GM11168 (cell line): ENCODE data around the gene FBXO47.

ENCODE experiments used
- in situ Hi-C: fragments of 300-500 bp; cut with MboI; formaldehyde crosslinking; loops from one replicate; pipeline ENCODE4 v1.12.0; 2022; ENCODE audit warnings: low sequenced_read_pairs; ENCODE audit not compliant: unreplicated experiment

Gene FBXO47

DNA sequence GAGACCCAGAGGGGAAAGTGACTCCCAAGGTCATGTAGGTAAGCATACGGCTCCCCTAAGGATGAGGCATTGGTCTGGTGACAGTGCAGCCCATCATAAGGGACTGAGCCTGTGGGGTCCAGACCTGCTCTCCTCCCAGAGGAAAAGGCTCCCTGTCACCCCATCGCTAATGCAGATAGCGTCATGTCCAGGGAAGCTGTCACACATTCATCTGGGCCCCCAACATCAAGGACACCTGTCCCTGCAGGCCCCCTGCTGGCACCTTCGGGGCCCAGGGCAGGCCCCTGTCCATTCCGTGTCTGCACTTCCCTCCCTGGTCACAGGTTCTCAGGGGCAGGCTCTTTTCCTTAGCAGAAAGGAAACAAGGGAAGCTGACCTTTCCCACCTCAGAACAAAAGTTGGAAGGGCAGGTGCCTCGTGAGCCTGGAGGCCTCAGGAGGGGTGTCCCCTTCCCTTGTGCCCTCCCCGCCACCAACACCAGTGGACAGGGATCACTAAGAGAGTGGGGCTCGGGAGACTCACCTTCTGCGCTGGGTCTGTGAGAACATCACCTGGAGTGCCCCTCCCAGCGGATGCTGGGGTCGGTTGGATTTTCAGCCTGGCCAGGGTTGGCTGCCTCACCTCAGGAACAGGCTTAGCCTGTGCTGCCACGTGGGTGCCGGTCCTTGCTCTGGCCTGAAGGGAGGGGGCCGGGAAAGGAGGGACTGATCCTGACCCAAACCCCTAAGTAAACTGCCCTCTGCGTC lies 59.1 kb downstream of the FBXO47 start:
- in situ Hi-C loops, result no loop called here

DNA sequence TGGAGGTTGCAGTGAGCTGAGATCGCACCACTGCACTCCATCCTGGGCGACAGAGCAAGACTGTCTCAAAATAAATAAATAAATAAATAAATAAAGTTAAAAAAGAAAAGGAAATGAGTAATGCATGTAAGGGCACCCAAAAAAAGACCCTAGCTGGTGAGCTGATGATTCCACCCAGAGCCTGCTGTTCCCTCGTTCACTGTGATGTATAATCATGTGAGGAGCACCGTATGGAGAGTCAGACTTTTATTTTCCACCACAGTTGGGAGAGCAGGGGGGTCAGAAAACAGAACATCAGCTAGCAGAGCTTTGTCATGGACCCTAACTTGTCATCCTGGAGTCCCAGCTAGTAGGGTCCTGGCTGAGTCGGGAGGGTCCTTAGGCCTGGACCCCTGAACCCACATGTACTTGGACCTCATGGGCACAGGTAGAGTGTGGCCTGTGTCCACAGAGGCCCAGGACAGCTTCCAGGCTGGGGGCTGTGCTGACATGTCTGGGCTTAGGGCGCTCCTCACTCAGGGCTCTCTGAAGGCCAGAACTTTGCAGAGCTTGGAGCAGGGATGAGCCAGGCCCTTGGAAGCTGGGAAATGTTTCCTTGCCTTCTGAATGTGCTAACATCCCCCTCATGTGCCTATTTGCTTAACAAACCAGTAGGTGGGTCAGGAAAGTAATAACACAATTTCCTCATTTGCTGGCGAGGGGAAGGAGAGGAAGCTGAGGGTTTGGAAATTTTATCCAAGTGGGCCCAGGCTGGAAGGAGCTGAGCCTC lies 60.6 kb downstream of the FBXO47 start:
- in situ Hi-C loops, result no loop called here

DNA sequence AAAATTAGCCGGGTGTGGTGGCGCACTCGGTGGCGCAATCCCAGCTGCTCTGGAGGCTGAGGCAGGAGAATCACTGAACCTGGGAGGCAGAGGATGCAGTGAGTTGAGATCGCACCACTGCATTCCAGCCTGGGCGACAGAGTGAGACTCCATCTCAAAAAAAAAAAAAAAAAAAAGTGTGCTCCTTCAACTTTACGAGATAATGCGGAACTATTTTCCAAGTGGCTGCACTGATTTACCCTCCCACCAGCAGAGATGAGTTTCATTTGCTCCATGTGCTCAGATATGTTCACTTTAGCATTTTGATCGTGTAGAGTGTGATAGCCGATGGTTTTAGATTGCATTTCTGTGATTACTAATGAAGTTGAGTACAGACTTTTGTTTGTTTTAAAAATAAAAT lies 61.8 kb downstream of the FBXO47 start:
- in situ Hi-C loops, result no loop called here

DNA sequence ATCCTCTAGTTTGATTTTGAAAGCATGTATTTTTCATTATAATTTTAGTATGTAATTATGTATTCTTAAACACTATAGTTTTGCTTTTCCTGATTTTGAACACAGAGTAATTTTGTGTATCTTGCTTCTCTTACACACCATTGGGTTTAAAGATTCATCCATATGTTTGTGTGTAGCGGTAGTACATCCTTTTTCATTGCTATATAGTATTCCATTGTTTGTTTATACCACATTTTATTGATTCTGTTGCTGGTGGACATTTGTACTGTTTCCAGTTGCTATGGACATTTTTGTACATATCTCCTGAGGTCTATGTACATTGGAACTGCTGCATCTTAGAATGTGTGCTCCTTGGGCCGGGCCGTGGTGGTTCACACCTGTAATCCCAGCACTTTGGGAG lies 62.3 kb downstream of the FBXO47 start:
- in situ Hi-C loops, result no loop called here

DNA sequence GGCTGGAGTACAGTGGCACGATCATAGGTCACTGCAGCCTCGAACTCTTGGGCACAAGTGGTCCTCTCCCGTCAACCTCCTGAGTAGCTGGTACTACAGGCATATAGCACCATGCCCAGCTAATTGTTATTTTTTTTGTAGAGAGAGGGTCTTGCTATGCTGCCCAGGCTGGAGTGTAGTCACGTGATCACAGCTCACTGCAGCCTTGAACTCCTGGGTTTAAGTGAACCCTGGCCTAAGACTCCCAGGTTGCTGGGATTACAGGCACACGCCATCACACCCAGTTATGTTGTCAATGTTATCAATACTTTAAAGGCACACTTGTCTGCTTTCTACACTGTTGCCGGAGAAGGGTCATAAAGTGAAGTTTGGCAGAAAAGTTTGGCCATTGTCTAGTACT lies 63.8 kb downstream of the FBXO47 start:
- in situ Hi-C loops, result no loop called here

DNA sequence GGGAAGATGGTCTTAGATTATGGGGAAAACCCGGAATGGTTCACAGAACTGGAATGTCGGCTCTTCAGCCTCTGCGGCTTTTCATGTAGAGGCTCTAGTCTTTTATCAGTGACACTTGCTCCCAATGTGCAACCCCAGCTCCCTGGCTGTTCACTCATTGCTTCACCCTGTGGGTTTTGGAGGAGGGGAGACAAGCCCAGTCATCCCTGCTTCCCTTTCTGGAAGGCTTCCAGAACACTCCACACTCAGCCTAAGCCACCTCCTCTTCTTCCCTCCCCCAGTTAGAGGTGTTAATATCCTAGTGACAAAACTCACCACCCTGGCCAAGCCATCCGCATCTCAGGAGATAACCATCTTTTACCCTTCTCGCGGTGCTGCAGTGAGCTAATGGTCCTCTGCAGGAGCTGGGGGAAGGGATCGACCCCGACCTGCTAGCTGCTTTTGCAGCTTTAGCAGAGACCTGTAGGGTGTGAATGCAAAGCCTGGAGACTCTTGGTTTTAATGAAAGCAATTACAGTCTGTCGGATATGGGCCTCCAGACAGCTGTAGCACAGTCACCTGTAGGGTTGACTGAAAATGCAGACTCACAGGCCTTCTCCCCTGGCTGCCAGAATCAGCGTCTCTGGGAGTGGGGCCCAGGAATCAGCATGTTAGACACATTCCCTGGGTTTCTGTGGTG lies 66.1 kb downstream of the FBXO47 start:
- in situ Hi-C loops, result no loop called here

DNA sequence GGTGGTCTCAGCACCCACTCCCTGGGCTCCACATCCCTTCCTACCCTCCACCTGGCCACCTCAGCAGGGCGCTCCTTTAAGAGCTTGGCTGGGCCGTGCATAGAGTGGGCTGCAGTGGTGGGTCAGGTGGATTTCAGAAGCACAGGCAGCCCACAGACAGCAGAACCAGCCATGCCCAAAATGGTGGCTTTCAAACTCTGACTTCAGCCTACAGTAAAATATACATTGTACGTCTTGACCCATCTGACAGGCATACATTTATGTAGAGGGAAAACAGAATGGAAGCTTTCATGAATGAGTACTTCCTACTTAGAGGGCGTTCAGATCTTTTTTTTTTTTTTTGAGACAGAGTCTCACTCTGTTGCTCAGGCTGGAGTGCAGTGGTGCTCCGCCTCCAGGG lies 67.8 kb downstream of the FBXO47 start:
- in situ Hi-C loops, result no loop called here

DNA sequence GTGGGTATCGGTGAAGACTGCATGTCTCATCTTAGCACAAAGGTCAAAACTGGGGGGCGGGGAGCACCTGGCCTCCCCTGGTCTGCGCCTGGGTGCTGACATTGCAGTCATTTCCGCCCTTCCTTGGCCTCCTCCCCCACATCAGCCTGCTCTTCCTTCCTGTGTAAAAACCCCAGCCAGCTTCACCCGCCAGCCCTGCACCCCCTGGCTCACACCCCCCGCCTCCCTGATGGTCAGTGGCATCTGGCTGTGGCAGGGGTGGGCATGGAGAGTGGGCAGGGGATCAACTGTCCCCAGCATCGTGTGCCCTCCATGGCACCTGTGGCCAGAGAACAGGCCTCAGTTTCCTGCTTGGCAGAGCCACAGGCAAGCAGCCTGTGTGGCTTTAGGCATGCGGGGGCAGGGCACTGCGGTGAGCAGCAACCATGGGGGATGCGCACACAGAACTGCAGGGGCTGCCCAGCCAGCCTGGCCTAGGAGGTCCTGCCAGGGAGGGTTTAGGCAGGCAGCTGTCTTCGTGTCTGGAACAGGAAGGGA lies 68.3 kb downstream of the FBXO47 start:
- in situ Hi-C loops, result no loop called here

DNA sequence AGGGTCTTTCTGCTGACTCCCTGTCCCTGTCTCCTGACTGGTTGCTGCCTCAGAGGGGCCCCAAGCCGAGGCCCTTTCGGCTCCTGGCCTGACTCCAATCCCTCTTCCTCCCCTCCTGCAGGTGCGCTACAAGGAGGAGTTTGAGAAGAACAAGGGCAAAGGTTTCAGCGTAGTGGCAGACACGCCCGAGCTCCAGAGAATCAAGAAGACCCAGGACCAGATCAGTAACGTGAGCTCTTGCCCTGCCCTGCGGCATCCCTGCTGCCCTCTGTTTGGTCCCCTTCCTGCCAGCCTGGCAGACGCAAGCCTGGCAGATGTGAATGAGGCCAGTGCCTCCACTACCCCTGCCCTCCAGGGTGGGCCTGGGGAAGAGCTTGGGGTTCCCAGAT lies 68.9 kb downstream of the FBXO47 start:
- in situ Hi-C loops, result no loop called here

DNA sequence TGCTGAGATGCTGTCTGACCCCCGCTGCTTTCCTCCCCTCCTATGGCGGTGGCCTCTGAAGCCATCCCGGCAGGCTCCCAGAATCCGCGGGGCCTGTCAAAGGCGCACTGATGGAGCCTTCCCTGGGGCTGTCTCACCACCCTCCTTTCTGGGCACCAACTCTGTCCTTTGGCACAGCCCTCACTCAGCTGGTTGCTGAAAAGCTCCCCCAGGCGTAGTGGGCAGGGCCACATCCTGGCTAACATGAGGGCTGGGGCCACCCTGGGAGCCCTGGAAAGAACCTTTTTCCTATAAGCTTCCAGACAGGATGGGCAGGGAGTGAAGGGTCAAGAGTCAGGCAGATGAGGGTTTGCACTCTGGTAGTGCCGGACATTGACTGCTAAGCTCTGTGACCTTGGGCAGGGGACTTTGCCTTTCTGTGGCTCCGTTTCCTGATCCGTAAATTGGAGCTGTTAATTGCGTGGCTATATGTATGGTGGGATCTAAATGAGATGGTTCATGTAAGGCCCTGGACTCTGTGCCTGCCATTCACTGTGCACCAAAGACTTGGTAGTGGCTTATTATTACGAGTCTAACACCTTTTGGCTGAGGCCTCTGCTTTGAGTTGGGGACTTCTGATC lies 69.4 kb downstream of the FBXO47 start:
- in situ Hi-C loops, result no loop called here

DNA sequence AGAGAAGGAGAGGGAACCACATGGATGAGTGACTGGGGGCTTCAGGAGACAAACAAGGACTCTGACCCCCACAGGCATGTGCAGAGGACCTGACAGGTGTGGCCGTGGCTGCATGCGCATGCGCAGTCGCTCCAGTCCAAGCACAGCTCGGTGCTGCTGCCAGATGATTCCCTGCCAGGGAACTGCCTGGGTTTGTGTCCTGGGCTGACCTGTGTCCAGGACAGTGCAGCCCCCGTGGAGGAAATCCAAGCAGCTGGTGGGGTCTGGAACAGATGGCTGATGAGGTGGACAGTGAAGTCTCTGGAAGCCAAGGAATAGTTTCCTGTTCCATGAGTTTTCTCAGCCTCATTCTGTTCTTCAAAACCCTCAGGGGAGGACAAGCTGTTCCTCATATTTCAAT lies 70.0 kb downstream of the FBXO47 start:
- in situ Hi-C loops, result no loop called here

DNA sequence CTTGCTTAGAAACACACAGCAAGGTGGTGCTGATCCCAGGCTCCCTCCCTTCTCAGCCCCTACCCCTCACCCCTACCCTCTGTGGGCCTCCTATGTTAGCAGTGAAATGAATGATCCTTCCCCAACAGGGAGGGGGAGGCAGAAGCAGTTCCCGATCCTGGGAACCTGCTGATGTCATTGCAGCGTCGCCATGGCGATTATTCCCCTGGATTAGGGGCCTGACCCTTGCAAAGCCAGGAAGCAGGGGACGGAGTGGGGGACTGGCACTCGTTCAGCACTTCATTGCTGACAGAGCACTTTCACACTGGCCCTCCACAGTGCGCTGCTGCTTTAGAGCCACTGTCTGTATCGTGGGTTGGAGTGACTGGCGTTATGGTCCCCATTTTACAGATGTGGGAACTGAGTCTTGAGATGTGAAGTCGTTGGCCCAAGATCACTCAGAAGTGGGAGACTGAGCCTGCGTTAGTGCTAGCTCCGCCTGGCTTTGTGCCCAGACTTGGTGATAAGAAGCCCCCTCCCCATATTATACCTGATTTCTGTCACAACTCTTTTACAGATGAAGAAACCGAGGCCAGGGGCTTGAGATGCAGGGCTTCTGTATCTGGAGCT lies 70.8 kb downstream of the FBXO47 start:
- in situ Hi-C loops, result no loop called here

DNA sequence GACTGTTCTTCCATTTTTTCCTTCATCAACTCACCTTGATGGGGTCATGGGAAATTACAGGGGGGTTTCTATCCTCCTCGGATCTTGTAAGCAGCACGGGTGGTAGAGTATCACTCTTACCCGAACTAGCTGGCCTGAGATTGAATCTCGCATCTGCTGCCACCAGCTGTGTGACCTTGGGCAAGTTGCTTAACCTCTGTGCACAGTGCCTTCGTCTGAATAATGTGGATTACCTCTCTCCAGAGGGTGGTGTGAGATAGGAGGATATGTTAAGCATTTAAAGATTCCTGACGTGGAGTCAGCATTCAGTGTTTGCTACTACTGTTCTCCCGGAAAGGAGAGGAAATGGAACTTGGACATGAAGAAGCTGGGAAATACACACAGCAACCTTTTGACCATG lies 72.9 kb downstream of the FBXO47 start:
- in situ Hi-C loops, result no loop called here

DNA sequence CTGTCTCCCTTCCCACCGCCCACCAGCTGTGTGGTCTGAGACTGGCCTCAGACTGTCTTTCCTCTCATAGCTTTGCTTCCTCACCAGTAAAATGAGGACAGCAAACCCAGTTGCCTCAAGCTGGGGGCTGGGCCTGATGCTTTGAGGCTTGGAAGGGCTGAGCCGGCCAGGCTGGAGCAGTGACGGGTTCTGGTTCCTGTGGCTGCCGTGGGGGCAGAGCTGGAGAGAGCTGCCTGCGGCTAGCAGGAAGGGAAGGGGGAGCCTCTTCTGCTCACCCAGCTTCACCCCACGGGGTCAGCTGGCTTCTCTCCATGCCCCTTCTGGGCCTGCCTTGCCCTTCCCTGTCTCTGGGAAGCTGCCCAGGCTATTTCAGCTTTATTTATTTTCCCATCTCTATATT lies 73.6 kb downstream of the FBXO47 start:
- in situ Hi-C loops, result no loop called here

DNA sequence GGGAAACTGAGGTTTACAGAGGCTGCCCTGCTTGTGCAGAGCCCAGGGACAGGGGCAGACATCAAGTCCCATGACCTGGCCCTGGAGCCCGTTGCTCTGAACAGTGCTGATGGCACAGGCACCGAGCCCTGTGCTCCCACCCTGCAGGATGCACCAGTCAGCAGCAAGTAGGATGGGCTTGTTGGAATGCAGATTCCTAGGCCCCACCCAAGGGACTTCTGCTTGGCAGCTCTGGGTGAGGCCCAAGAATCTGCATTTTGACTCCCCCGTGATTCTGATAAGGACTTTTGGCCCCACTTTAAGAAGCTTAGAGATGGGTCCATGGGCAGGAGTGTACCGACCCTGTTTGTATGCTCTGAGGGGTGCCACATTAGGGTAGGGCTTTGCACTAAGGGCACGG lies 74.1 kb downstream of the FBXO47 start:
- in situ Hi-C loops, result no loop called here

DNA sequence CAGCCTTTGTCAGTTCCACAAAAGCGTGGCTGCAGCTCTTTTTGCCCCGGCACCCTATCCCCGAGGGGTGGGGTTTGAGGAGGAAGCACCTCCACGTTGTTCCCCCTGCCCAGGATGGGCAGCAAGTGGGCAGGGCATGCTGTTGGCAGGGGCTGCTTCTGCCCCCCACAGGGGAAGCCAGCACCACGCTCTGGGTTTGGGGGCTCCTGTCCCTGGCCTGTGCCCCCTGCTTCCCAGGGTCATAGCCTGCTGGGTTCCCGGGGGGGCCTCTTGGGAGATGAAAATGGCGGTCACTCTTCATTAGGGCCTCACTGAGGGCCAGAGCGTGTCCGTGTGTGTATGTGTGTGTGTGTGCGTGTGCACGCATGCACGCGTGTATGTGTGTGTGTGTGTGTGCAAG lies 74.6 kb downstream of the FBXO47 start:
- in situ Hi-C loops, result no loop called here

DNA sequence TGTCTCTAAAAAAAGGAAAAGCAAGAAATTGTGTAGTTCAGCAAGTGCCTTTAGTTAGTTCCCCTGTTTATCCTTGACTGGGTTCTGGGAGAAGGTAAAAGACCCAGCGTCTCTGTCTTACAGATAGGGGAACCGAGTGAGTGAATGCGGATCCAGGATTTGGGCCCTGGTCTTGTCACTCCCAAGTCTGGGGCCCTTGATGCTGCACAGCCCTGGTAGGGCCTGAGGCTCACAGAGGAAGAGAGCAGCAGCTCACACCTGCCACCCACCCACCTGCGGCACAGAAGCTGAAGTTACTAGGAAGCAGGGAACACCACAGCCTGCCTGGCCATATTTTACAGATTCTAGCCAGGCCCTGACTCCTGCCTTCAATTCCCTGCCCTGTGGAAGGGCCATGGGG lies 75.1 kb downstream of the FBXO47 start:
- in situ Hi-C loops, result no loop called here

DNA sequence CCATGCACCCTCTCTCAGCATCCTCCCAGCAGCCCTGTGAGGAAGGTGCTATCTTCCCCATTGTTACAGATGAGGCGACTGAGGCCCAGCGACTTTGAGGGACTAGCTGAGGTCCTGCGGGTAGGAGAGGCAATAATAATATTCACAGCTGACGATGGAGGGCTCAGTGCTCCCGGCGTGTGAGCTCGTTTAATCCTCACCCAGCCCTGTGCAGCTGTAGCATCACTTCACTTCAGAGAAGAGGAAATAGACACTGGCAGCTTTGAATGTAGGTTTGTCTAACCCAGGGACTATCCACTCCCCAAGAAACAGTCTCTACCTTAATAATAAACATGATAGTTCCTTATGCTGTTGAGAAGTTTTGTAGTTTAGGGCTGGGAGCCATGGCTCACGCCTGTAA lies 75.8 kb downstream of the FBXO47 start:
- in situ Hi-C loops, result no loop called here

DNA sequence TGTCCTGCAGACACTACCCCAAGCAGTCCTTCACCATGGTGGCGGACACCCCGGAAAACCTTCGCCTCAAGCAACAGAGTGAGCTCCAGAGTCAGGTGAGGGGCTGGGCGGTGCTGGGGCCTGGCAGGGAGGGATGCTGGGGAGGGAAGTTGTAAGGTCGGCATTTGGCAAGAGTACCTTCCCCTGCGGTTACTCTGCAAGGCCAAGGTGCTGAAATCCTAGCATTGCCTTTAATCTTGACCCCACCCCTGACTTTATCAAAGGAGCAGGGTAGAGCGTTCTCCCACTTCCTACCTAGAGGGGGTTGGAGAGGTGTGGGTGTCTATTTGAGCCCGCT lies 76.8 kb downstream of the FBXO47 start:
- in situ Hi-C loops, result no loop called here

DNA sequence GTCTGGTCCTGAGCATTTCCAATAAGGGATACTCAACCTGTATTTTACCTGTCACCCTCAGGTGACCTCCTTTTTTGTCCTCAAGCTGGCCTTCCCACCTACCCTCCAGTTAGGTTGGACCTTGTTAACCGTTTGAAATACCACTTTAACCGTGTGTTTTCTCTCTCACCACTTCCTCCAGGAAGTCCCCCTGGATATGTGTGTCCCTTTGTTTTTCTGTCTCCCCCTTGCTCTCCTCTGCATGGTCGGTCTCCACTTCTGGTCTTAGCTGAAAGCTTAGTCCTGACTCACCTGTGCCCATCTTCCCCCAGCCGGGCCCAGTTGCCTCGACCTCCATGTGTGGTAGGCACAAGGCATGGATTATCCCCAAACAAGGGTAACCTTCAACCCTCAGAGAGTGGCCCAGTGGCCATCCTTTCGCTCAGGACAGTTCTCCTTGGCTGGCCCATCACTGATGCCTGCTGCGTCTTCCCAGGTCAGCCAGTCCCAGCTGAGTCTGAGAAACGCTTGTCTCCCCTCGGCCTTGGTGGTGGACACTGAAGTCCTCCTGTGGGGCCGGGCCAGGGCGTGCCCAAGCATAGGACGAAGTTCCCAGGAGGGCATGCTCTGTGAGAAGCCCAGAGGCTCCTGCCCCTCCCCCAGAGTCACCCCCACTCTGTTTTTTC lies 77.3 kb downstream of the FBXO47 start:
- in situ Hi-C loops, result no loop called here
